ENCODE measurements around the gene PLEKHG5. TPM values are rescaled to one million over a fixed set of nuclear protein-coding genes. Genes with fewer than 3 reads are reported as not detected.

Gene PLEKHG5
- total and polyA plus RNA-seq, 9 donors = 2.0 to 13.1 (median 9.4) TPM

GRCh38 chr1:6424619-6425593 lies 66.6 kb downstream of the PLEKHG5 start, which contains the start of gene ESPN:
TSS of gene ESPN (plus strand) at chr1:6424776. CDS start at chr1:6424956, 180 bp downstream.
- no peaks in the 10 kb centered on the region for H3K4me1 ChIP-seq (ENCODE audit: insufficient read depth)
- WGBS, 3 donors = 4 to 8% (median 4%) methylated on average over 23 to 99 of the region's 99 CpGs
- intact Hi-C loops (cut with DNase I) = no loop called here
- H3K36me3 ChIP-seq = no peaks in the 10 kb centered on the region
- no peak for DNase-seq
- TF ChIP-seq CTCF (IDR thresholded peaks at IDR 0.05) (no peak), POLR2A (IDR thresholded peaks at IDR 0.05) (no peak), EP300 (IDR thresholded peaks at IDR 0.05) (no peak)
- peaks cover 16% of the 10 kb centered on the region for H3K27me3 ChIP-seq
- no peaks in the 10 kb centered on the region for H3K9me3 ChIP-seq
- no peak within 1 kb of the TSS for H3K27ac ChIP-seq
- no peak within 1 kb of the TSS for H3K4me3 ChIP-seq

GRCh38 chr1:6424000-6424565 lies 67.4 kb downstream of the PLEKHG5 start:
- TF ChIP-seq POLR2A (IDR thresholded peaks at IDR 0.05) = no peak
- TF ChIP-seq EP300 (IDR thresholded peaks at IDR 0.05) = no peak
- TF ChIP-seq CTCF (IDR thresholded peaks at IDR 0.05) = no peak
- no peaks in the 10 kb centered on the region for H3K36me3 ChIP-seq
- no peak for DNase-seq
- 2% methylated on average over 32 to 35 of the region's 35 CpGs for WGBS, 3 donors
- intact Hi-C loops (cut with DNase I) = no loop called here
- H3K4me1 ChIP-seq (ENCODE audit: insufficient read depth) = no peaks in the 10 kb centered on the region
- H3K4me3 ChIP-seq = no peak overlapping the region
- H3K27ac ChIP-seq = no peak overlapping the region
- H3K9me3 ChIP-seq = no peaks in the 10 kb centered on the region
- peaks cover 16% of the 10 kb centered on the region for H3K27me3 ChIP-seq

- Histone ChIP-seq H3K36me3 (no peaks in the 10 kb centered on the region), H3K27ac (no peak overlapping the region), H3K4me3 (no peak overlapping the region), H3K9me3 (no peaks in the 10 kb centered on the region), H3K27me3 (peaks cover 16% of the 10 kb centered on the region), H3K4me1 (ENCODE audit: insufficient read depth) (no peaks in the 10 kb centered on the region)
- 3 to 8% (median 7%) methylated on average over 20 to 24 of the region's 24 CpGs for WGBS, 3 donors
- intact Hi-C loops (cut with DNase I) = no loop called here
- TF ChIP-seq EP300 (IDR thresholded peaks at IDR 0.05) = no peak
- TF ChIP-seq POLR2A (IDR thresholded peaks at IDR 0.05) = no peak
- TF ChIP-seq CTCF (IDR thresholded peaks at IDR 0.05) = no peak
- peak in 2 of 5 donors; percentile 41 to 51 for DNase-seq
These were observed 68.0 kb downstream of the PLEKHG5 start for GRCh38 chr1:6423321-6423999.

GRCh38 chr1:6421266-6421665 lies 70.2 kb downstream of the PLEKHG5 start:
- no peak overlapping the region for H3K27ac ChIP-seq
- H3K9me3 ChIP-seq = no peaks in the 10 kb centered on the region
- peaks cover 16% of the 10 kb centered on the region for H3K27me3 ChIP-seq
- H3K4me3 ChIP-seq = no peak overlapping the region
- no peaks in the 10 kb centered on the region for H3K36me3 ChIP-seq
- DNase-seq = no peak
- intact Hi-C loops (cut with DNase I) = no loop called here
- 51 to 60% (median 58%) methylated on average over 4 of the region's 4 CpGs for WGBS, 3 donors
- no peak for TF ChIP-seq EP300 (IDR thresholded peaks at IDR 0.05)
- no peak for TF ChIP-seq POLR2A (IDR thresholded peaks at IDR 0.05)
- no peak for TF ChIP-seq CTCF (IDR thresholded peaks at IDR 0.05)
- no peaks in the 10 kb centered on the region for H3K4me1 ChIP-seq (ENCODE audit: insufficient read depth)
